Neural cell (in vitro differentiated cells): ENCODE results near the gene C1QTNF4.

Source experiments
- CTCF ChIP-seq: fragments of 450-650 bp; IDR thresholded peaks from 2 replicates; pipeline ENCODE4 v1.5.1; 2014; ENCODE audit warnings: antibody characterized with exemption, mild to moderate bottlenecking, moderate library complexity; ENCODE audit not compliant: poor library complexity, severe bottlenecking
- EP300 ChIP-seq: fragments of 450-650 bp; conservative IDR thresholded peaks from 2 replicates; pipeline ENCODE4 v1.6.1; 2014; ENCODE audit warnings: antibody characterized with exemption, mild to moderate bottlenecking, moderate library complexity; ENCODE audit not compliant: poor library complexity, severe bottlenecking
- EZH2 ChIP-seq: fragments of 200-600, 300-800 bp; shearing (Covaris generic), sonication (generic); IDR thresholded peaks from 2 replicates; pipeline ENCODE4 v1.6.1; 2014; ENCODE audit warnings: antibody characterized with exemption, low read length, borderline replicate concordance, mild to moderate bottlenecking; ENCODE audit not compliant: insufficient read depth, poor library complexity, severe bottlenecking
- MXI1 ChIP-seq: fragments of 450-650 bp; conservative IDR thresholded peaks from 2 replicates; pipeline ENCODE4 v1.6.1; 2014; ENCODE audit warnings: antibody characterized with exemption, mild to moderate bottlenecking; ENCODE audit not compliant: poor library complexity, severe bottlenecking
- POLR2AphosphoS5 ChIP-seq: IDR thresholded peaks from 2 replicates; pipeline ENCODE4 v1.6.1; 2012
- RAD21 ChIP-seq: fragments of 450-650 bp; conservative IDR thresholded peaks from 2 replicates; pipeline ENCODE4 v1.6.1; 2014; ENCODE audit warnings: antibody characterized with exemption, mild to moderate bottlenecking, moderate library complexity
- SMC3 ChIP-seq: fragments of 450-650 bp; conservative IDR thresholded peaks from 2 replicates; pipeline ENCODE4 v1.6.1; 2014; ENCODE audit warnings: antibody characterized with exemption, mild to moderate bottlenecking, moderate library complexity; ENCODE audit not compliant: poor library complexity
- TAF1 ChIP-seq: IDR thresholded peaks from 2 replicates; pipeline ENCODE4 v1.6.1; 2012; ENCODE audit warnings: low read depth
- TF ChIP-seq, protein P1 (sequence below): IDR thresholded peaks from 2 replicates; pipeline ENCODE4 v1.6.1; 2012; ENCODE audit warnings: borderline replicate concordance

DNA sequence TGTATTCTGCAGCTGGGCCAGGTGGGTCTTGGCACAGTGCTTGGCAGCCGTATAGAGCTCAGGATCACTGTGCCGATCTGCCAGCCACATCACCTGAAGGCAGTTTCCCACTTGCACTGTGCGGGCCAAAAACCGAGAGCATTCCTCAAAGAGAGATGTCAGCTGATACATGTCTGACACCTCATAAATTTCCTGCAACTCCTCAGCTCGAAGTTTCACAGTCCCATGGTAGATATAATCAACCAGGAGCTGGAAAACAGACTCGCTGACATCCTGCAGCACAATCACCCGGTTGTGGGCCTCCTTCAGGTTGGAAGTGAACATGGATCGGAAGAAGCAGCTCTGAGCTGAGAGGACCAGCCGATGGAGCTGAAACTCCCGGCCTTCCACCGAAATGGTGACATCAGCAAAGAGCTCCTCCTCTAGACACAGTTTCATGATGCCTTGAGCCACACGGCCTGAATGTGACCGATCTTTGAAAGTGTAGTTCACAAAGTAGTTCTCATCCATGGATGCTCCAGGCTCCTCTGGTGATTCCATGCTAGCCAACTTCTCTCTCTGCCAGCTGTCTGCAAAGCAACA, 16.7 kb downstream of the C1QTNF4 start:
- TF ChIP-seq CTCF (no peak), EP300 (no peak), EZH2 (no peak), RAD21 (no peak), POLR2AphosphoS5 (no peak), TAF1 (no peak), MXI1 (no peak), SMC3 (no peak)
- TF ChIP-seq, protein P1, sequence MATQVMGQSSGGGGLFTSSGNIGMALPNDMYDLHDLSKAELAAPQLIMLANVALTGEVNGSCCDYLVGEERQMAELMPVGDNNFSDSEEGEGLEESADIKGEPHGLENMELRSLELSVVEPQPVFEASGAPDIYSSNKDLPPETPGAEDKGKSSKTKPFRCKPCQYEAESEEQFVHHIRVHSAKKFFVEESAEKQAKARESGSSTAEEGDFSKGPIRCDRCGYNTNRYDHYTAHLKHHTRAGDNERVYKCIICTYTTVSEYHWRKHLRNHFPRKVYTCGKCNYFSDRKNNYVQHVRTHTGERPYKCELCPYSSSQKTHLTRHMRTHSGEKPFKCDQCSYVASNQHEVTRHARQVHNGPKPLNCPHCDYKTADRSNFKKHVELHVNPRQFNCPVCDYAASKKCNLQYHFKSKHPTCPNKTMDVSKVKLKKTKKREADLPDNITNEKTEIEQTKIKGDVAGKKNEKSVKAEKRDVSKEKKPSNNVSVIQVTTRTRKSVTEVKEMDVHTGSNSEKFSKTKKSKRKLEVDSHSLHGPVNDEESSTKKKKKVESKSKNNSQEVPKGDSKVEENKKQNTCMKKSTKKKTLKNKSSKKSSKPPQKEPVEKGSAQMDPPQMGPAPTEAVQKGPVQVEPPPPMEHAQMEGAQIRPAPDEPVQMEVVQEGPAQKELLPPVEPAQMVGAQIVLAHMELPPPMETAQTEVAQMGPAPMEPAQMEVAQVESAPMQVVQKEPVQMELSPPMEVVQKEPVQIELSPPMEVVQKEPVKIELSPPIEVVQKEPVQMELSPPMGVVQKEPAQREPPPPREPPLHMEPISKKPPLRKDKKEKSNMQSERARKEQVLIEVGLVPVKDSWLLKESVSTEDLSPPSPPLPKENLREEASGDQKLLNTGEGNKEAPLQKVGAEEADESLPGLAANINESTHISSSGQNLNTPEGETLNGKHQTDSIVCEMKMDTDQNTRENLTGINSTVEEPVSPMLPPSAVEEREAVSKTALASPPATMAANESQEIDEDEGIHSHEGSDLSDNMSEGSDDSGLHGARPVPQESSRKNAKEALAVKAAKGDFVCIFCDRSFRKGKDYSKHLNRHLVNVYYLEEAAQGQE = no peak
